ENCODE data around the gene MAMLD1. TPM values are rescaled to one million over a fixed set of nuclear protein-coding genes. Genes with fewer than 3 reads are reported as not detected.

Gene MAMLD1
- polyA plus RNA-seq, 1 experiment = 3.7 TPM

GRCh38 chrX:150361070-150361776, 1.9 kb upstream of the MAMLD1 start:
- POLR2A ChIA-PET = interaction anchor here (0.6 kb wide), 1 partner anchor 83 kb away, joined by 3 read pairs; no protein-coding TSS in a partner anchor
- peak overlapping the region; percentile 74 for H3K4me3 ChIP-seq (ENCODE audit: low read depth, low read length)
- H3K27me3 ChIP-seq (ENCODE audit: control insufficient read depth, insufficient read depth, low read length) = no peaks in the 10 kb centered on the region
- peak; percentile 27; the same call in 1 of the 2 replicates for TF ChIP-seq CTCF (IDR thresholded peaks at IDR 0.05; ENCODE audit: low read depth, low read length)
- DNase-seq (ENCODE audit: low read depth, low spot score) = no peak
- H3K27ac ChIP-seq (ENCODE audit: low read depth, low read length) = no peak overlapping the region
- CTCF ChIA-PET = interaction anchor here (1.6 kb wide), 1 partner anchor 21 kb away, joined by 3 read pairs; no protein-coding TSS in a partner anchor
- H3K9me3 ChIP-seq (ENCODE audit: control insufficient read depth, insufficient read depth, low read length) = no peaks in the 10 kb centered on the region

- TF ChIP-seq CTCF (IDR thresholded peaks at IDR 0.05; ENCODE audit: low read depth, low read length) = no peak
- ChIA-PET POLR2A (interaction anchor here (0.6 to 1.6 kb wide), 2 partner anchors 84 to 422 kb away, joined by 3 read pairs; no protein-coding TSS in a partner anchor), CTCF (interaction anchor here (1.4 to 5.1 kb wide), 3 partner anchors 22 to 399 kb away, joined by 3 to 27 read pairs (median 3); no protein-coding TSS in a partner anchor)
- H3K27me3 ChIP-seq (ENCODE audit: control insufficient read depth, insufficient read depth, low read length) = no peaks in the 10 kb centered on the region
- no peak for DNase-seq (ENCODE audit: low read depth, low spot score)
- no peak overlapping the region for H3K27ac ChIP-seq (ENCODE audit: low read depth, low read length)
- H3K9me3 ChIP-seq (ENCODE audit: control insufficient read depth, insufficient read depth, low read length) = no peaks in the 10 kb centered on the region
- peak overlapping the region; percentile 74 for H3K4me3 ChIP-seq (ENCODE audit: low read depth, low read length)
Observed at GRCh38 chrX:150361777-150362351, 1.3 kb upstream of the MAMLD1 start.

GRCh38 chrX:150363561-150364346, 637 bp downstream of the MAMLD1 start:
- Histone ChIP-seq H3K9me3 (ENCODE audit: control insufficient read depth, insufficient read depth, low read length) (no peaks in the 10 kb centered on the region), H3K27me3 (ENCODE audit: control insufficient read depth, insufficient read depth, low read length) (no peaks in the 10 kb centered on the region), H3K27ac (ENCODE audit: low read depth, low read length) (no peak overlapping the region), H3K4me3 (ENCODE audit: low read depth, low read length) (peak overlapping the region; percentile 74)
- TF ChIP-seq CTCF (IDR thresholded peaks at IDR 0.05; ENCODE audit: low read depth, low read length) = 0 out of 2 replicates have a peak, but pooled peaks have one; percentile 29
- POLR2A ChIA-PET = interaction anchor here (0.7 to 1.6 kb wide), 3 partner anchors 66 to 423 kb away, joined by 3 read pairs; no protein-coding TSS in a partner anchor
- CTCF ChIA-PET = interaction anchor here (0.7 to 5.2 kb wide), 7 partner anchors 121 to 423 kb away, joined by 3 to 27 read pairs (median 5); no protein-coding TSS in a partner anchor
- DNase-seq (ENCODE audit: low read depth, low spot score) = no peak

DNA sequence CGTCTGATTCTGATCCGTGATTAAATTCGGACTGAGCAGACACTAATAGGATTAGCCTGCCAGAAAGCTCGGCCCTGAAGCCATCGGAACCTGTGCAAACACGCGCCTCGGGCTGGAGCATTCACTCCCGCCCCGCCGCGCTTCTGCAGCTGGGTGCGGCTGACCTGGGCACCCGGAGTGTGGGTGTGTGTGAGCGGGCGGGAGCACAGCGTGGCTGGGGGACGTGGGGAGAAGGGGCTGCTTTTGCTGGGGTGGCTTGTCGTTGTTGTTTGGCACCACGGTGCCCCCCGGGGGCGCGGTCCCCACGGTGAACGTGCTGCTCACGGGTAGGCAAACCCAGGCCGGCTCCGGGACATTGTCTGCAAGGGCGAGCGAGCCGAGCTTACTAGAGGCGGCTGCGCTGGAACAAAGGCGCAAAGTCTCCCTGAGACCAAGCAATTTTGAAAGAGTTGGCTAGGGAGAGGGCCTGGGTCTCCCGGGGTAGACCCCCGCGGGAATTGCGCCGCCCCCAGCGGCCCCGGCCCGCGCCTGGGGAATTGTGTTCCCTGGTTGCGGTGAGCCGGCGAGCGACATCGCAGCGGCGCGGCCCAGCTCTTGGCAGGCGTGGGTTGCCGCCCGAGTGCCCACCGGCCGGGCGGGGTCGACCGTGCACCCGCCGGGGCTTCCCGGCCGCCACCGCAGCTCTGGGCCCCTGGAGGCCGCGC, 1.4 kb downstream of the MAMLD1 start:
- ChIA-PET POLR2A (no interaction called here), CTCF (interaction anchor here (0.7 to 5.2 kb wide), 9 partner anchors 120 to 424 kb away, joined by 3 to 27 read pairs (median 3); no protein-coding TSS in a partner anchor)
- DNase-seq (ENCODE audit: low read depth, low spot score) = no peak

More for the DNA sequence above, 1.4 kb downstream of the MAMLD1 start:
- H3K9me3 ChIP-seq (ENCODE audit: control insufficient read depth, insufficient read depth, low read length) = no peaks in the 10 kb centered on the region
- H3K27me3 ChIP-seq (ENCODE audit: control insufficient read depth, insufficient read depth, low read length) = no peaks in the 10 kb centered on the region
- H3K27ac ChIP-seq (ENCODE audit: low read depth, low read length) = peak overlapping the region; percentile 21
- no peak for TF ChIP-seq CTCF (IDR thresholded peaks at IDR 0.05; ENCODE audit: low read depth, low read length)
- peak overlapping the region; percentile 74 for H3K4me3 ChIP-seq (ENCODE audit: low read depth, low read length)
